HG03196 (cell line): ENCODE results near the gene FMNL2.

Source experiments
- ATAC-seq: cut with Tn5 transposase; IDR thresholded peaks from one replicate; pipeline ENCODE4 v1.9.1; 2021; ENCODE audit not compliant: unreplicated experiment

FMNL2 gene

GRCh38 chr2:152445791-152446201 is 110.8 kb downstream of the FMNL2 start:
- ATAC-seq = no peak

GRCh38 chr2:152446213-152446612 is 111.2 kb downstream of the FMNL2 start:
- ATAC-seq = no peak

GRCh38 chr2:152447897-152448296 is 112.9 kb downstream of the FMNL2 start:
- no peak for ATAC-seq

- no peak for ATAC-seq
Observed at GRCh38 chr2:152448606-152449005, 113.6 kb downstream of the FMNL2 start.

- no peak for ATAC-seq
Observed at GRCh38 chr2:152449578-152449977, 114.6 kb downstream of the FMNL2 start.

GRCh38 chr2:152450176-152450575 is 115.2 kb downstream of the FMNL2 start:
- ATAC-seq = no peak

GRCh38 chr2:152452256-152452973 is 117.4 kb downstream of the FMNL2 start:
- no peak for ATAC-seq

- ATAC-seq = no peak
Observed at GRCh38 chr2:152453129-152453911, 118.3 kb downstream of the FMNL2 start.

GRCh38 chr2:152454371-152454770 is 119.4 kb downstream of the FMNL2 start:
- ATAC-seq = no peak

GRCh38 chr2:152454960-152455359 is 120.0 kb downstream of the FMNL2 start:
- no peak for ATAC-seq

- no peak for ATAC-seq
Observed at GRCh38 chr2:152455738-152456137, 120.8 kb downstream of the FMNL2 start.

- ATAC-seq = no peak
Observed at GRCh38 chr2:152456262-152456661, 121.3 kb downstream of the FMNL2 start.

GRCh38 chr2:152458441-152458940 is 123.5 kb downstream of the FMNL2 start:
- ATAC-seq = no peak

GRCh38 chr2:152459091-152459490 is 124.1 kb downstream of the FMNL2 start:
- ATAC-seq = no peak

- no peak for ATAC-seq
Observed at GRCh38 chr2:152460567-152460966, 125.6 kb downstream of the FMNL2 start.

GRCh38 chr2:152462120-152462519 is 127.1 kb downstream of the FMNL2 start:
- ATAC-seq = no peak

GRCh38 chr2:152462779-152463178 is 127.8 kb downstream of the FMNL2 start:
- ATAC-seq = no peak

GRCh38 chr2:152464851-152465470 is 130.0 kb downstream of the FMNL2 start:
- ATAC-seq = no peak

GRCh38 chr2:152465541-152465940 is 130.6 kb downstream of the FMNL2 start:
- no peak for ATAC-seq

GRCh38 chr2:152466041-152466440 is 131.1 kb downstream of the FMNL2 start:
- ATAC-seq = no peak

GRCh38 chr2:152466980-152467676 is 132.2 kb downstream of the FMNL2 start:
- peak; percentile 92 for ATAC-seq
